Heart right ventricle (tissue), 16 donors: Measurements from ENCODE around the gene ACAA2. TPM values are rescaled to one million over a fixed set of nuclear protein-coding genes. Genes with fewer than 3 reads are reported as not detected.

ENCODE experiments used
- ATAC-seq, 8 donors: fragments of 200-7000 bp; cut with Tn5 transposase; one replicate each; pipeline ENCODE4 v1.9.1; 2020; ENCODE audit warnings: mild to moderate bottlenecking in 8 of 8, moderate library complexity in 8 of 8, moderate number of reproducible peaks in 1 of 8
- DNase-seq, 2 donors: peaks; one replicate each; pipeline ENCODE4 v3.0.0-alpha.2; 2020
- H3K27ac ChIP-seq, 10 donors: fragments of 200-600 bp; sonication (generic) in 2 of 10; one replicate each; pipeline versions ENCODE4 v1.5.0 to v1.8.0; 2020 to 2022; ENCODE audit warnings: mild to moderate bottlenecking in 3 of 10
- H3K27me3 ChIP-seq, 7 donors: fragments of 200-600 bp; one replicate each; pipeline ENCODE4 v1.8.0; 2021 to 2022; ENCODE audit warnings: mild to moderate bottlenecking in 2 of 7
- H3K36me3 ChIP-seq, 9 donors: fragments of 200-600 bp; sonication (generic) in 1 of 9; one replicate each; pipeline versions ENCODE4 v1.5.0 to v1.8.0; 2020 to 2022; ENCODE audit warnings: mild to moderate bottlenecking in 2 of 9
- H3K4me1 ChIP-seq, 9 donors: fragments of 200-600 bp; sonication (generic) in 1 of 9; one replicate each; pipeline versions ENCODE4 v1.5.0 to v1.8.0; 2020 to 2022; ENCODE audit warnings: mild to moderate bottlenecking in 4 of 9
- H3K4me3 ChIP-seq, 10 donors: fragments of 200-600 bp; sonication (generic) in 2 of 10; one replicate each; pipeline versions ENCODE4 v1.5.0 to v1.8.0; 2020 to 2022; ENCODE audit warnings: mild to moderate bottlenecking in 7 of 10, moderate library complexity in 2 of 10
- H3K9me3 ChIP-seq, 11 donors: fragments of 200-600 bp in 10 of 11; sonication (generic) in 2 of 11; one replicate each; pipeline versions ENCODE4 v1.5.0 to v1.8.0; 2013 to 2022; ENCODE audit warnings: mild to moderate bottlenecking in 2 of 11, control low read depth in 1 of 11, moderate library complexity in 1 of 11
- WGBS, 2 donors: extraction: QIAGEN DNeasy Blood & Tissue Kit; methylation state at CpG; one replicate each; pipeline ENCODE4 v1.1.7; 2013; ENCODE audit warnings: inconsistent platforms in 1 of 2; 5-methylcytosine and 5-hydroxymethylcytosine counted together
- intact Hi-C, 10 donors: fragments of 100-400 bp; cut with DNase I; formaldehyde crosslinking; loops; one replicate each; pipeline versions ENCODE4 v1.11.1 to v1.14.2; 2022
- polyA plus RNA-seq, 2 donors: library from polyadenylated mRNA; stranded (reverse); fragments of 200-250 nt; gene quantifications; one replicate each; pipeline ENCODE4 v1.2.3, GENCODE V29; 2013
- total RNA-seq, 10 donors: library from RNA; stranded (reverse); fragmentation: NEBNext Ultra II Directional in 3 of 10; extraction: Animal tissue kit (Norgen Biotek cat#: 25700) in 3 of 10; gene quantifications; one replicate each; pipeline versions ENCODE4 v1.2.1 to v1.2.4, GENCODE V29; 2021 to 2023
- TF ChIP-seq, protein P1 (sequence below), 9 donors: fragments of 200-600 bp; sonication (generic) in 2 of 9; IDR thresholded peaks; one replicate each; pipeline versions ENCODE4 v1.5.0 to v1.8.0; 2021 to 2022; ENCODE audit warnings: antibody characterized with exemption in 9 of 9, mild to moderate bottlenecking in 5 of 9, moderate library complexity in 1 of 9
- donor health status: Arrhythmogenic right ventricular cardiomyopathy.
- donor health status: ischemic (EF 13 %, LVEDD 7.1; RV severe dilation, severe dysfunction).
- donor health status: healthy with polysubstance abuse.
- donor health status: DM: no; HTN: yes; CAD: no.
- donor health status: DM: no; HTN: no; CAD: no.
- donor health status: ischemic (EF 25% LVEDD 6.9; RV normal size, moderate dysfunction).
- donor health status: ischemic (EF 25% LVEDD 5.7; RV mildly dilated, moderate dysfunction).
- donor health status: healthy.
- donor health status: DM: yes; HTN: yes; CAD: no.
- donor health status: Ischemic cardiomyopathy.
- donor health status: ischemic (EF 35%, LVEDD 5.7; RV mildly dilated, moderate dysfunction).
- donor health status: nonischemic (EF 11% LVEDD 7.7; RV severe dilation, severe dysfunction).
- donor health status: DM: yes; HTN: yes; CAD: no.
- donor health status: PGD.
- donor health status: ischemic (EF 29% LVEDD 5.4; RV normal size, mild dysfunction).
- donor health status: nonischemic (EF 23%, LVEDD 6.1; RV moderate dilation, normal function).

Gene ACAA2
- total and polyA plus RNA-seq, 12 donors, result 46.7 to 377 (median 247) TPM

DNA sequence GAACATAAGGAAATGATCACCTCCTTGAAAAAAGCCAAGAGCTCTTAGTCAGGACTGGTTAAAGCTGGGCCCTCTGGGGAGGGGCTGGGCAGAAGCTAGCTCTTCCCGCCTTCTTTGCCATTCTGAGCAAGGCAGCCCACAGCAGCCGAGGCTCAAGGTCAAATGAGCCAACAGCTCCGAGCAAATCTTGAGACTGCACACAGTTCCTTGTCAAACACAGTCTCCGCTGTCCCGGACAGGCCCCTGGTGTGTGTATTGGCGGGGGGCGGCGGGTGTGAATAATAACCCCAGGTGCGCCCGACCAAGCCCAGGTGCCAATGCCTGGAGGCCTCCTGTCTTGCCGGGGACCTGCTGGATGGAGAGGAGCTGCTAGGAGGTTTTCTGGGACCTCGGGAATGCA, 46.4 kb upstream of the ACAA2 start:
- Histone ChIP-seq H3K9me3 (no peaks in the 10 kb centered on the region), H3K36me3 (no peaks in the 10 kb centered on the region), H3K4me3 (no peak overlapping the region), H3K27me3 (peaks cover 0 to 11% (median 0%) of the 10 kb centered on the region in 7 donors), H3K4me1 (peaks cover 0 to 3% (median 0%) of the 10 kb centered on the region in 9 donors), H3K27ac (no peak overlapping the region)
- DNase-seq, result no peak
- TF ChIP-seq, protein P1, sequence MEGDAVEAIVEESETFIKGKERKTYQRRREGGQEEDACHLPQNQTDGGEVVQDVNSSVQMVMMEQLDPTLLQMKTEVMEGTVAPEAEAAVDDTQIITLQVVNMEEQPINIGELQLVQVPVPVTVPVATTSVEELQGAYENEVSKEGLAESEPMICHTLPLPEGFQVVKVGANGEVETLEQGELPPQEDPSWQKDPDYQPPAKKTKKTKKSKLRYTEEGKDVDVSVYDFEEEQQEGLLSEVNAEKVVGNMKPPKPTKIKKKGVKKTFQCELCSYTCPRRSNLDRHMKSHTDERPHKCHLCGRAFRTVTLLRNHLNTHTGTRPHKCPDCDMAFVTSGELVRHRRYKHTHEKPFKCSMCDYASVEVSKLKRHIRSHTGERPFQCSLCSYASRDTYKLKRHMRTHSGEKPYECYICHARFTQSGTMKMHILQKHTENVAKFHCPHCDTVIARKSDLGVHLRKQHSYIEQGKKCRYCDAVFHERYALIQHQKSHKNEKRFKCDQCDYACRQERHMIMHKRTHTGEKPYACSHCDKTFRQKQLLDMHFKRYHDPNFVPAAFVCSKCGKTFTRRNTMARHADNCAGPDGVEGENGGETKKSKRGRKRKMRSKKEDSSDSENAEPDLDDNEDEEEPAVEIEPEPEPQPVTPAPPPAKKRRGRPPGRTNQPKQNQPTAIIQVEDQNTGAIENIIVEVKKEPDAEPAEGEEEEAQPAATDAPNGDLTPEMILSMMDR (IDR thresholded peaks at IDR 0.05), result no peak
- intact Hi-C loops, result loop anchor here (1.0 to 10.0 kb wide), 12 partner anchors 65 to 1185 kb away; partner anchors contain the start of gene LIPG (in 4 of the 10)
- 83% methylated on average over 12 of the region's 12 CpGs for WGBS, 2 donors
- ATAC-seq, result no peak

DNA sequence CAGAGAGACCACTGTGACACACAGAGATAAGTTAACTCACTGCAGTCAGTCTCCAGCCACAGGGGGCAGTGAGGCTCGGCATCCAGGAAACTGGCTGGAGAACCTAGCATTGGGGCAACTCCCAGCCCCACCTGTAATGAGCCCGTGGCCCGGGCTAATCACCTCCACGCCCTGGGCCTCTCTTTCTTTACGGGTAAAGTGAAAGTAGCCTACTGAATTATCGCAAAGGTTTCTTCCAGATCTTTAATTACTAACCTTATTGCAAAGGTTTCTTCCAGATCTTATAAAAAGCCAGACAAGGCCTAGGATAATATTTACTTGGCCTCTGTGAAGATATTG, 45.7 kb upstream of the ACAA2 start:
- H3K4me3 ChIP-seq, result no peak overlapping the region
- H3K27me3 ChIP-seq, result peaks cover 0 to 5% (median 0%) of the 10 kb centered on the region in 7 donors
- no peaks in the 10 kb centered on the region for H3K36me3 ChIP-seq
- no peak overlapping the region for H3K27ac ChIP-seq
- DNase-seq (no peak), ATAC-seq (peak in 3 of 8 donors; percentile 7 to 20 (median 14))
- intact Hi-C loops, result loop anchor here (1.0 to 10.0 kb wide), 12 partner anchors 64 to 1184 kb away; partner anchors contain the start of gene LIPG (in 3 of the 10)
- WGBS, 2 donors, result 55 to 59% methylated on average over 6 of the region's 6 CpGs
- TF ChIP-seq, protein P1 (IDR thresholded peaks at IDR 0.05), result peak in 3 of 9 donors; percentile 2 to 22 (median 2)
- H3K9me3 ChIP-seq, result no peaks in the 10 kb centered on the region
- H3K4me1 ChIP-seq, result peaks cover 0 to 3% (median 0%) of the 10 kb centered on the region in 9 donors

DNA sequence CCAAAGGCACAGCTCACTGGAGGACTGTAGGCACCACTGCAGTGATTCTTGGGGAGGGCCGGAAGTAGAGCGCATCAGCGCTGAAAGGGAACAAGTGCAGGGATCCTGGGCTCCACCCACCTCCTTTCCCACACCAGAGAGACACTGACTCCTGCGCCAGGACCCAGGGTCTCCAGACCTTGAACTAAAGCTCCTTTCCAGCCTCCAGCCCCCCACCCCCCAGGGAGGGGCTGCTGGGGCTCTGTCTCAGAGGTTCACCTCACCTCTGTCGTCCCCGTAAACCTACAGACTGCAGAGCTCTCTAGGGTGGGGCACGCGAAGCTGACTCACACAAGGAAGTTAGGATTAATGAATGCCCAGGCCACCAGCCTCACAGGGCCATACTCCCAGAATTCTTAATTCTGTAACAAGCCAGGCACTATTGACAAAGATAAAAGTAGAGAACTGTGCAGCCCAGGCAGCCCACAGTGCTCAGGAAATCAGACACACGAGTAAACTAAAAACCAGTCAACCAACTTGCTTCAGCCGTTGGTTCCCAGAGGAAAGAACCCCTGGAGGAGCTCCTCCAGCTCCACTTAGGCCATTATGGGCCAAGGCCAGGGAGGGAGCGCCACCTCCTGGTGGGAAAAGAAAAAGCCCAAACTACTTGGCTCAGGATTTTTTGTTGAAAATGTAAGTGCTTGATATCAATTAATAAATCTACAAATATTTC, 45.1 kb upstream of the ACAA2 start:
- Histone ChIP-seq H3K27me3 (peaks cover 0 to under 1% (median 0%) of the 10 kb centered on the region in 7 donors), H3K4me3 (no peak overlapping the region), H3K4me1 (peaks cover 0 to 3% (median 0%) of the 10 kb centered on the region in 9 donors), H3K27ac (no peak overlapping the region), H3K9me3 (no peaks in the 10 kb centered on the region), H3K36me3 (no peaks in the 10 kb centered on the region)
- DNase-seq, result peak; percentile 44 to 58
- peak in 7 of 8 donors; percentile 40 to 73 (median 63) for ATAC-seq
- TF ChIP-seq, protein P1 (IDR thresholded peaks at IDR 0.05), result peak; percentile 83 to 97 (median 91)
- WGBS, 2 donors, result 60 to 61% methylated on average over 11 of the region's 11 CpGs
- intact Hi-C loops, result loop anchor here (1.0 to 10.0 kb wide), 13 partner anchors 64 to 1184 kb away; partner anchors contain the start of gene LIPG (in 3 of the 10)

DNA sequence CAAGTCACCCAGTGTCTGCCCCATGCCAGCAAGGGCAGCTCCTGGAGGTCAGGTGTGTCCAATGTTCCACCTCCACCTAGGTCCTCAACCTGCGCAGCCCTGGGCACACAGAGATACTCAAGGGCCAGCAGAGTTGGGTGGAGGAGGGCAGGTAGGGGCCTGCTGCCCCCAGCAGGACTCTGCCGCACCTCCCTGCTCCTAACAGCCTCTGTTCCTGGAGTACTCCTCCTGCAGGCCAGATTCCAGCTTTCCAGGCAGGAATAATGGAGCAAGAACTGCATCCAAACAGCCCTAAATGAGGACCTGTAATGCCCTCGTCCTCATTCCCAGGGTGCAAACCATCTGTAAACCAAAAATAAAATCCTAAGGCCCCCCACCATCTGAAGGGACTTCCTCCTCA, 44.4 kb upstream of the ACAA2 start:
- Histone ChIP-seq H3K9me3 (no peaks in the 10 kb centered on the region), H3K4me3 (no peak overlapping the region), H3K27me3 (no peaks in the 10 kb centered on the region), H3K36me3 (no peaks in the 10 kb centered on the region), H3K27ac (no peak overlapping the region), H3K4me1 (peaks cover 0 to 3% (median 0%) of the 10 kb centered on the region in 9 donors)
- ATAC-seq (no peak), DNase-seq (no peak)
- TF ChIP-seq, protein P1 (IDR thresholded peaks at IDR 0.05), result no peak
- WGBS, 2 donors, result 88 to 91% methylated on average over 3 of the region's 3 CpGs
- intact Hi-C loops, result loop anchor here (1.0 to 10.0 kb wide), 12 partner anchors 63 to 1183 kb away; partner anchors contain the start of gene LIPG (in 3 of the 10)
